Stimulated activated CD4-positive, alpha-beta T cell treated with anti-CD3 and anti-CD28 coated beads, Interleukin-2, amount 100 ng/mL, for 4 hours (primary cell): ENCODE data around the gene SCUBE3.

ENCODE experiments used
- DNase-seq: peaks from one replicate; pipeline ENCODE4 v3.0.0-alpha.2; 2020; ENCODE audit warnings: low read depth

The SCUBE3 gene

DNA sequence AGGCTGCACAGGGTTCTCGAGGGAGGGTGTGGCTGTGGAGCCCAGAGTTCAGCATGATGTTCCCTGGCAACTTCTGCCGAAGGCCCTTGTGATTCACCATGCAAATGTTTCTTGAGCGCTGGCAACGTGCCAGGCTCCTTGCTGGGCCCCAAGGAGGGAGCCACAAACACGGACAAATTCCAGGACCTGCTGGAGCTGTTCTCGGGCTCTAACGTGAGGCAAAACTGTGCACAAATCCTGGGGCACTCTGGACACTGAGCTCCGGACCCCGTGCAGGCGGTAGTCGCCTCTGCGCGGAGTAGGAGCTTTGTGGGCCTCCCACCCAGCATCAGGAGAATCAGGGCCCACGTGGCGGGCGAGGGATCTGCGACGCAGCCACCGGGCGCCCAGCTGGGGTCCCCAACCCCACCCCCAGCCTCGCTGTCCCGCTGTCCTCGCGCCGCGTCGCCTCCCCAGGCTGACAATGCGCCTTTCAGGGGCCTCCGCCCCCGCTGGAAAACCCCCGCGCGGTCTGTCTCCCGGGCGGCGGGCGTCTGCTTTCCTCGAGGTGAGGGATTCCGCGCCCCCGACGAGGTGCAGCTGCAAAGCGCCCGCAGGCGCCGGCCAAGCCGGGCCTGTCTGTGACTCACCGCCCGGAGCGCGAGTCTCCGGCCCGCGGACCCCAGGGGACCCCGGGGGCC, 31.7 kb upstream of the SCUBE3 start:
- DNase-seq: no peak

GRCh38 chr6:35183281-35183680, 30.5 kb upstream of the SCUBE3 start:
- DNase-seq: no peak

DNA sequence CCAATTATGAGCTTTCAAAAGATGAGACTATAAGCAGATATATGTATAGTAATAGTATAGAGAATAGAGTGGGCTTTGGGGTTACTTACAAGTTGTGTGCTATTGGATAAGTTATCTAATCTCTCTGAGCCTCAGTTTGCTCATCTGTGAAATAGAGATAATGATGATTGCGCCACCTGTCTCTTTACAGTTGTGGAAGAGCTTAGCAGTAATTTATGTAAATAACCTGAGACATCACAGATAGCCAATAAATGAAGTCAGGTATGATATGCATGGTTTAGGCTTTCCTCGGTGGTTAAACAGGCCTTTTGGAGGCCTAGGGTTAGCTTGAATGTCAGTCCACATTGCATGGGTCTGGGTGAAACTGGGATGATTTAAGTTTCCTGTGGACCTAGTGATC, 29.8 kb upstream of the SCUBE3 start:
- no peak for DNase-seq

GRCh38 chr6:35184580-35185301, 29.0 kb upstream of the SCUBE3 start:
- DNase-seq: no peak

DNA sequence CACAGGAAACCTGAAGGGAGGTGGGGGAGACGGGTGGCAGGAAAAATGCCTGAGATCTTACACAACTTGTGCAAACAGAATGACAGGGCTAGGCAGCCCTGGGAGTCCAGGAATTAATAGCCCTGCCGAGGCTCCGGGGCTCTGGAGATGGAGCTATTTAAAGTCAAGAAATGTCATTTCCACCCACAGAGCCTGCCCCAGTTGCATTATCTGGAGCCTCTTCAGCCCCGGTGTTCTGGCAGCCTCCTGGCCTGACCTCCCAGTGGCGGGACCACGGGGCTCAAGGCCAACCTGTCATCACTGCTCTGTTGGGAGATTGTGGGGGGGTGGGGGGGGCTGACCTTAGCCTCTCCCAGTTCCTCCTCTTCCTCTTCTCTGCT, 28.5 kb upstream of the SCUBE3 start:
- DNase-seq: no peak

DNA sequence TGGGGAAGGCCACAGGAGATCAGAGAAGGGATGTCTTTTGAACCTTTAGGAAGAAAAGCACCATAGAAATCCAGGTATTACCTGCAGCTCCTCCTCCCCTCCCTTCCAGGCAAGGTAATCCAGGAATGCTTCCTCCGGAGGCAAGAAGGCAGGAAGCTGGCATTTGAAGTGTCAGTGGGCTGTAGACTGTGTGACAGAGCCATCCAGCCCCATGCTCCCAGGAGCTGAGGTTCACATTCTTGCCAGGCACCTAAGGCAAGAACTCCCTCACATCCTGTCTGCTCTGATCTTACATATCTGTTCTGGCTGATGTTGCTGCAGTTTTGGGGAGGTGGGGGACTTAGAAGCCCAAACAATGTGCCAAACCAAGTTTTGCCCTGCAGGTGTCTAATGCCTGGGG, 27.8 kb upstream of the SCUBE3 start:
- DNase-seq: no peak

DNA sequence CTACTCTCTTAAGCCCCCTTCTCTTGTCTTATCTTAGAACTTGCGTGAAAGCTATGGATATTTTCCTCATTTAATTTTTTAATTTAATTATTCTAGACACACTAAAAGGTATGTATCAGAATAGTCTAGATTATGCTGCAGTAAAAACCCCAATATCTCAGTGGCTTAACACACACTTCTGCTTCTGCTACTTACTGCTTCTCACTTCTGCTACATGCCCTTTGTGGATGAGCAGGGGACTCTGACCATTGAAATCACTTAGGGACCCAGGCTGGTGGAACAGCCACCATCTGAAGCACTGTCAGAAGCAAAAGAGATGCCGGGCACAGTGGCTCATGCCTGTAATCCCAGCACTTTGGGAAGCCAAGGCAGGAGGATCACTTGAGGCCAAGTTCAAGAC, 27.2 kb upstream of the SCUBE3 start:
- no peak for DNase-seq

GRCh38 chr6:35188886-35189285, 24.9 kb upstream of the SCUBE3 start:
- no peak for DNase-seq

DNA sequence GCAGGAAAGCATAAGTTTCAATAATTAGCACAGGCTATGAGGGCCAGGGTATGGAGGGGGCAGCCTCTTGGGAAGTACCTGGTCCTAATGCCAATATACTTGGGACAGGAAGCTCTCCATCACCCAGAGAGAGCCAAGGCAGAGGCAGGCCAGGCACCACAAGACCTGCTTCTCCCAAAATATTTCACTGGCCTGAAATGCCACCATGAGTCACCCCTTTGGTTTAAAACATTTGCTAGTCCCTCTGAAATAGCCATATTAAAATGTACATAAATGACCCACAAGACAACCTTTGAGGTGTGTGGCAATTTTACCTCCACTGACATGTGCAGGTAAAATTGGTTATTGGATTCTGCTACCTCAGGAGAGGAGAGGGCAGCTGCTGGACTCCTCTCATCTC, 23.4 kb upstream of the SCUBE3 start:
- no peak for DNase-seq

- DNase-seq: no peak
These were observed 21.9 kb upstream of the SCUBE3 start for GRCh38 chr6:35191889-35192288.

GRCh38 chr6:35192301-35192860, 21.4 kb upstream of the SCUBE3 start:
- DNase-seq: no peak

GRCh38 chr6:35194390-35194789, 19.4 kb upstream of the SCUBE3 start:
- no peak for DNase-seq

DNA sequence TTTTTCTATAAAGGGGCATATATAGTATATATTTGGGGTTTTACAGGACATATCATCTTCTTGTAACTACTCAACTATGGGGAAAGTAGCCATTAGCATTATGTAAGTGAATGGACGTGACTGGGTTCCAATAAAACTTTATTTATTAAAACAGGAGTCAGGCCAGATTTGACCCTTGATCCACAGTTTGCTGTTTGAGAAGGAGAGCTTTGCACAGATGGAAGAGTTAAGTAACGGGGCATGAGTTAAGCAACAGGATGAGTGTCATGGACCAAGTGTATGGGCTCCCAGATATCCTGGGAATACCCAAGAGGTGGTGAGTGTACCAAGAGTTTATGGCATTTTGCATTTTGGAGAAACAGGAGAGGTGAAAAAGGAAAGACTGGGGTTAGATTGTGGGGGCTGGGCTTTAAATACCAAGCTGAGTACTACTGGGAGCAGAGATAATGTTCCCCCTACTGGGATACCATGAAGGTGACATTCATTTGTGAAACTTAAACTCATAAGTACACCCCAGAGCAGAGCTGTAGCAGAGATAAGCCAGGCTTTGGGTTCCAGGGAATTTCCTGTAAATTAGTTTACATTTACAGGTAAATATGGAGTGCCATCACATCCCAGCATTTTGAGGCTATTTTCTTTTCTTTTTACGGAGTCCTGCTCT, 18.5 kb upstream of the SCUBE3 start:
- no peak for DNase-seq

- DNase-seq: no peak
These were observed 16.6 kb upstream of the SCUBE3 start for GRCh38 chr6:35197196-35197595.

- no peak for DNase-seq
These were observed 13.9 kb upstream of the SCUBE3 start for GRCh38 chr6:35199866-35200265.

DNA sequence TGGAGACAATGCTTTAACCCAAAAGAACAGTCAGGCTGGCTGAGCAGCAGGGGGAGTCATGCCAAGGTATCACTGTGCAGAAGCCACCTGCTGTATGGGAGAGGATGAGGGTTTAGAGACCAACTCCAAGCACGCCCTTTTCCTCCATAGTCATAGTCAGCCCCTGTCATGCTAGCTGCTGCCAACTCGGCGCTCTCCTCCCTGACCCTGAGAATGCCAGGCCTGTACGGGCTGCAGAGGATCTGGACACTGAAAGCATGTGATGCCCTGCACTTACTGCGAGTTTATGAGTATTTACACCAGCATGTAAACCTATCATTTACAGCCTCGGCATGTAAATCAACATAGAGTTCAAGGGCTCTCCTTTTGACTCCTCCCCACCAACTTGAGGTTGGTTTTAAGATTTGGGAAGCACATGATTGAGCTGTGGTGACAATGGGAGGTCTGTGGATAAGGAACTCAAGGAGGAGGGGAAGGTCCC, 11.7 kb upstream of the SCUBE3 start:
- no peak for DNase-seq

DNA sequence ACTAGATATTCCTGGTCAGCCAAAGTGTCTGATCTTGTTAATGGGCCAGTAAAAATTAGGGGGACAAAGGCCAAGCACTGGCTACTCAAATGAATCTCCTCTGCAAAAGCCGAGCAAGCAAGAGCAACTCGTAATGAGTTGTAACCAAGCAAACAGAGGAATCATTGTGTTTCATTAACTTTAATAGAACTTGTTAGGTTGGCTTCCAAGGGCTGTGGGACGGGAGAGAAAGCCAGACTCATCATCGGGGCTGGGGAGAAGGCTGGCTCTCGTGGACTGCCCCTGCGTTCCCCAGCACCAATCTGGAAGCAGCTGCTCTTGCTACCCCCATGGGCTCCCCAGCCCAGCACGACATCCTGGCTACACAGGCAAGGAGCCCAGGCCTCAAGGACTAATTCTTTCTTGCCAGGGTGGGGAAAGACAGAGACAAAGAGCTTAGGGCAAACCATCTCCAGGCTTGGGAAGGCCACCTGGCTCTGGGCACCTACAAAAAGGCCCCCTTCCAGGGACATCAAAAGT, 10.5 kb upstream of the SCUBE3 start:
- no peak for DNase-seq

- DNase-seq: no peak
These were observed 10.1 kb upstream of the SCUBE3 start for GRCh38 chr6:35203680-35204079.

- DNase-seq: no peak
These were observed 7.4 kb upstream of the SCUBE3 start for GRCh38 chr6:35206346-35206745.

GRCh38 chr6:35208419-35208818, 5.3 kb upstream of the SCUBE3 start:
- no peak for DNase-seq

- no peak for DNase-seq
These were observed 4.7 kb upstream of the SCUBE3 start for GRCh38 chr6:35209081-35209480.

GRCh38 chr6:35209622-35210247, 4.0 kb upstream of the SCUBE3 start:
- no peak for DNase-seq
